NCI-H524 (cell line): ENCODE data around the gene CCL4L2.
"Not testable (repeated sequence)": the region's sequence is repeated elsewhere in the genome, so short reads cannot be mapped to it uniquely, and the experiment has no call there.

Experiments used
- DNase-seq, 2 experiments: peaks; one replicate each; lab custom pipeline; 2025; lab: John Stamatoyannopoulos, UW

The CCL4L2 gene

GRCh38 chr17:36195434-36196130, 15.3 kb upstream of the CCL4L2 start:
- DNase-seq = no peak

- no peak for DNase-seq
Observed at GRCh38 chr17:36196131-36196486, 14.8 kb upstream of the CCL4L2 start.

- no peak for DNase-seq
Observed at GRCh38 chr17:36197387-36197703, 13.5 kb upstream of the CCL4L2 start.

DNA sequence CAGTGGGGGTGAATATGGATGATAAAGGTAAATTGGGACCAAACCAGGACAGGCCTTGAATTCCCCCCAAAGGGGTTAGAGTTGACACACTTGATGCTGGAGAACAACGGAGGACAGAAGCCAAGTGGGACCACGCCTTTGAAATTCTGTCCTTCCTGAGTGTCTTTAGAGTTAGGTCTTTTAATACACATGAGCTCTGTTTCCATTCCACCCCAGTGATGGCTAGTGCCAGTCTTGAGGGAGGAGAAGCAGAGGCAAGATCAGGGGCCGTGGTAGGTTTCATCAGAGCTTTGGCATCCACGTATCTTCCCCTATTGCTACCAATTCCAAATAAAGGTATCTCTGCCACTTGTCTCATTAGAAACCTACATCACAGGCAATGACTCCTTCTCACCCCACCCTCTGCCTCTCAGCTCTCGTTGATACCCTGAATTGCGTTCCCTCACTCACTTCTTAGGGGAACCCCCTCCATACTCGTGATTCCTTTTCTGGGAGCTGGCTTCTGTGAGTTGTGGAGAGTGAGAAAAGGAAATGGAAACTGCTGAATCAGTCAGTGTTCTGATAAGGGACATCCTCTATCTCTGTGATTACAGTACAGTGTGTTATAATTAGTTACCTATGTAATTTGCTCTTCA, 11.9 kb upstream of the CCL4L2 start:
- no peak for DNase-seq

DNA sequence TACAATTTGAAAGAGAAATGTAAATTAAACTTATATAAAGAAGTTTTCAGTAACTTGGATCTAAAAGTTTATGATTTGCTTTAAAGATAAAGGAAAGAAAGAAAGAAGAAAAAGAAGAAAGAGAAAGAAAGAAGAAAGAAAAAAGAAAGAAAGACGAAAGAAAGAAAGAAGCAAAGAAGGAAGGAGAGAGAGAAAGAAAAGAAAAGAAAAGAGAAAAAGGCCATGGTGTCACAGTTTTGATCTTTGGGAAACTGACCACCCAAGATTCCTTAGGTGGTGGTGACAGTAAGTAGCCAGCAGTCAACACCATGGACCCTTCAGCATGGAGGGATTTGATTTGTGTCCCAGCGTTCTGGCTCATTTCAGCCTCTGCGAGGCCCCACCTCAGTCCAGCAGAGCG, 9.8 kb upstream of the CCL4L2 start:
- DNase-seq = not testable (repeated sequence)

GRCh38 chr17:36201506-36201905, 9.4 kb upstream of the CCL4L2 start:
- not testable (repeated sequence) for DNase-seq

GRCh38 chr17:36203335-36203734, 7.5 kb upstream of the CCL4L2 start:
- no peak for DNase-seq

- no peak for DNase-seq
Observed at GRCh38 chr17:36204724-36205500, 6.0 kb upstream of the CCL4L2 start.

- DNase-seq = no peak
Observed at GRCh38 chr17:36205637-36206485, 5.0 kb upstream of the CCL4L2 start.

DNA sequence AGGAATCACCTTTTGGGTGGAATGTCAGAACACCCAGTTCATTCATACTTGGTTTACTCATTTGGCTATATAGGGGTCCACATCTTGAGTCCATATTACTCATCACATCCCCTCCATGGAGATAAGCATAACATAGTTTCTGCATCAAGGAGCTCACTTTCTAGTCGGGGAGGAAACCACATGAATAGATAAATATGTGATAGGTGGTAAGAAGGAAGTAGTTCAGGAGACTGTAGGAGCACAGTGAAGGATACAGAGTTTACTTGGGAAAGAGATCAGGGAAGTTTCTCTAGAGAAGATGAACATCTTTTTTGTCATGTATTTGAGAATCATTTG, 4.4 kb upstream of the CCL4L2 start:
- DNase-seq = not testable (repeated sequence)

GRCh38 chr17:36207383-36207782, 3.5 kb upstream of the CCL4L2 start:
- not testable (repeated sequence) for DNase-seq

DNA sequence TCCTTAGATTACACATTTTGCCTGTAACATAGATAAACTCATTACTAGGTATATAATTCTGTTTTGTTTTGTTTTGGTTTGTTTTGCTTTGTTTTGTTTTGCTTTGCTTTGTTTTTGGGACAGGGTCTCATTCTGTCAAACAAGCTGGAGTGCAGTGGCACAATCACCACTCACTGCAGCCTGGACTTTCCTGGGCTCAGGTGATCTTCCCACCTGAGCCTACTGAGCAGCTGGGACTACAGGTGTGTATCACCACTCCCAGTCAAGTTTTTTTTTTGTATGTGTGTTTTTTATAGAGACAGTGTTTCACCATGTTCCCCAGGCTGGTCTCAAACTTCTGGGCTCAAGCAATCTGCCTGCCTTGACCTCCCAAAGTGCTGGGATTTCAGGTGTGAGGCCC, 1.3 kb upstream of the CCL4L2 start:
- DNase-seq = no peak

DNA sequence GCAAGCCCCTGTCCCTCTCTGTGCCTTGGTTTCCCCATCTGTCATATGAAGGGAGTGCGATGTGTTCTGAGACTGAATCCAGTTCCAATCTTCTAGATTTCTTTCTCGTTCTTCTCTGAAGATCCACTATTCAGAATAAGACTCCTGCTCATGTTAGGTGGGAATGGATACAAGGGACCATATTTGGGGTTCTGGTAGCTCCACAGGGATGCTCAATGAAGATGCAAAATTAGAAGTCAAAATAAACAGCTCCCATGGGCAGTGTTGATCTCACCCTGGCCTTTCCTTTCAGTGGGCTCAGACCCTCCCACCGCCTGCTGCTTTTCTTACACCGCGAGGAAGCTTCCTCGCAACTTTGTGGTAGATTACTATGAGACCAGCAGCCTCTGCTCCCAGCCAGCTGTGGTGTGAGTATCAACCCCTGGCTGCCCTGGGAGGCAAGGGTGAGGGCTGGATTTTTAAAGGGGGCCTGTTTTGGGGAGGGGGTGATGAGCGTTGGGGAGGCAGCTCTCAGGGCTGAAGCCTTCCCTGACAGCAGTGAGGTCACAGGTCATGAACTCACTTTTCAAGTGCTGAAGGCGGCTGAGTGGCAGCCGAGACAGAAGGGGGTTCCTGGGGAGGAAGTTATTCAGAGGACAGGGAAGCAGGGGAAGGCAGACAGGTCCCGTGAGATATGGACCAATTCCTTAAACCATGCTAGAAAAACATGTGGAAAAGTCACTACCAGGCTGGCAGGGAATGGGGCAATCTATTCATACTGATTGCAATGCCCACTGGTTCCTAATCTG, 815 bp downstream of the CCL4L2 start:
- DNase-seq = not testable (repeated sequence)

GRCh38 chr17:36212272-36212605, 1.4 kb downstream of the CCL4L2 start:
- DNase-seq = no peak

DNA sequence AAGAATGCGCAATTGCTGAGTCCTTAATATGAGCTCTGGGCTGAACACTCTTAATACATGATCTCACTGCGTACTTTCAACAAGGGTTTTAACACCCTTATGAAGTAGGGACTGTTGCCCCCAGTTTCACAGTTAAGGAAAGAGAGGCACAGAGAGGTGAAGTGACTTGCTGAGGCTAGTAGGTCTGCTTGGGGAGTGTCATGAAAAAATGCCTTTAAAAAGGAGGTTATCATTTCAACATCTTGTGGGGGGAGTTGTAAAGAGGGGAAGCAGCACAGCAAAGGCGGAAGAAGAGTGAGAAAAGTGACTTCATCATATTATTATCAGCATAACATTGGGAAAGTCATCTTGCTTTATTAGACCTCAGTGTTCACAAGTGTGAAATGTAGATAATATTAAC, 2.1 kb downstream of the CCL4L2 start:
- DNase-seq = no peak

GRCh38 chr17:36213695-36214094, 2.8 kb downstream of the CCL4L2 start:
- DNase-seq = no peak

- DNase-seq = no peak
Observed at GRCh38 chr17:36214918-36215317, 4.1 kb downstream of the CCL4L2 start.

DNA sequence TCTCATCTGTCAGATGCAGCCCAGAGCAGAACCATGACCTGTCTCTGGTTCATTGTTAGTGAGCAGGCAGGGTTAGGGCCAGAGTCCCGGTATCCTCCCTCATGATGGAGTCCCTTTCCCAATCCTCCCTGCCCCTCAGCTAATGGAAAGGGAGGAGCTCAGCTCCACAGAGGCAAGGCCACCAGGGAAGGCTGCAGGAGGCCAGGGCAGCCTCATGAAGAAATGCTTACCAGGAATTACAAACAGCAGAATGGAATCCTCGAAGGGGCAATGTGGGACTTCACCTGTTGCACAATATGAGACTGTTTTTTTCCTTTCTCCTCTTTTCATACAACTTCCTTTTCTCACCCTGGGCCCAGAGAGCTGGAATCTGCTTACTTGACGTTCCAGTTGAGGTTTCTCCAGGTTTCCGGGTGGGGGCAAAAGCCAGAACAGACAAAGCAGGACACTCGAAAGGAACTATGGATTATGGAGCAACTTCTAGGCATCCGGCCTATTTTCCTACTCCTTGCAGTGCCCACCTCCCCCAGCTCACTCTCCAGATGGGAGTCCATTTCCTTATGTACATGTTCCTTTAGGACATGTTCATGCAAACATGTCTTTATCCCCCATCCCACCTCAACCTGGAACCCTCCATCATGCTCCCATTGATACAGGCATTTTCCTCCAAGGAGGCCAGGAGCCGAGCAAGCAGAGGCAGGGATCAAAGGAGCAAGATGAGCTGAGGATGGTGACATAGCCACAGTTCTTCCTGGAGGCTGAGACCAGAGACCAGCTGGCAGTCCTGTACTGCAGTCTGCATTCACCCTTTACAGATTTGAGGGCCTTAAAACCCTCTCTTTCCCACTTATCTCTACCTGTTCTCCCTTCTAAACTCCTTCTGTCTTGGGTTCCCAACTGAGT, 4.8 kb downstream of the CCL4L2 start:
- DNase-seq = not testable (repeated sequence)

GRCh38 chr17:36219556-36219955, 8.7 kb downstream of the CCL4L2 start:
- not testable (repeated sequence) for DNase-seq

GRCh38 chr17:36220737-36221580, 10.1 kb downstream of the CCL4L2 start:
- not testable (repeated sequence) for DNase-seq
